GM12878 (cell line): ENCODE data around the gene PRDM1. TPM values are rescaled to one million over a fixed set of nuclear protein-coding genes. Genes with fewer than 3 reads are reported as not detected.
A peak's percentile ranks its signal among the peaks of the same experiment; 100 is the strongest.

ENCODE experiments used
- BCL11A ChIP-seq: IDR thresholded peaks from 2 replicates; pipeline ENCODE4 v1.6.1; 2011; ENCODE audit warnings: low read depth, low read length
- BRCA1 ChIP-seq: IDR thresholded peaks from 2 replicates; pipeline ENCODE4 v1.6.1; 2011; ENCODE audit warnings: low read depth, low read length, improper control_type of control experiment
- CBFB ChIP-seq: IDR thresholded peaks from 2 replicates; pipeline ENCODE4 v1.6.1; 2016; ENCODE audit warnings: antibody characterized with exemption, low read depth
- CEBPB ChIP-seq, 2 experiments: fragments of 150-350 bp in 1 of 2; IDR thresholded peaks; 2 replicates each; pipeline ENCODE4 v1.6.1; 2012 to 2014; ENCODE audit warnings: low read depth in 2 of 2, low read length in 2 of 2, borderline replicate concordance in 1 of 2, inconsistent platforms in 1 of 2
- CHD2 ChIP-seq: IDR thresholded peaks from 2 replicates; pipeline ENCODE4 v1.6.1; 2011; ENCODE audit warnings: low read depth, low read length, improper control_type of control experiment, borderline replicate concordance
- CUX1 ChIP-seq: IDR thresholded peaks from 2 replicates; pipeline ENCODE4 v1.6.1; 2012; ENCODE audit warnings: improper control_type of control experiment, low read depth, low read length; ENCODE audit not compliant: insufficient replicate concordance
- E4F1 ChIP-seq: fragments of 450-650 bp; IDR thresholded peaks from 2 replicates; pipeline ENCODE4 v1.6.1; 2018; ENCODE audit warnings: borderline replicate concordance, mild to moderate bottlenecking; ENCODE audit not compliant: partially characterized antibody
- ESRRA ChIP-seq: IDR thresholded peaks from 2 replicates; pipeline ENCODE4 v1.6.1; 2012; ENCODE audit warnings: mild to moderate bottlenecking, low read length, improper control_type of control experiment
- FOS ChIP-seq: IDR thresholded peaks from 3 replicates; pipeline ENCODE4 v1.6.1; 2011; ENCODE audit warnings: borderline replicate concordance; ENCODE audit not compliant: insufficient read length; ENCODE audit errors: extremely low read depth
- KAT2A ChIP-seq: conservative IDR thresholded peaks from 2 replicates; pipeline ENCODE4 v1.6.1; 2011; ENCODE audit warnings: low read depth, low read length; ENCODE audit not compliant: control insufficient read depth
- KDM1A ChIP-seq: fragments of 200-600 bp; sonication (generic); IDR thresholded peaks from 2 replicates; pipeline ENCODE4 v1.6.1; 2016; ENCODE audit warnings: borderline replicate concordance
- POU2F2 ChIP-seq: IDR thresholded peaks from 3 replicates; pipeline ENCODE4 v1.6.1; 2011; ENCODE audit warnings: low read depth, mild to moderate bottlenecking, low read length, borderline replicate concordance
- RELA ChIP-seq: fragments of 450-650 bp; IDR thresholded peaks from 2 replicates; pipeline ENCODE4 v1.8.0; 2014; ENCODE audit warnings: borderline replicate concordance; ENCODE audit not compliant: partially characterized antibody
- RELB ChIP-seq: fragments of 450-650 bp; IDR thresholded peaks from 2 replicates; pipeline ENCODE4 v1.6.1; 2017; ENCODE audit warnings: low read depth, mild to moderate bottlenecking, moderate library complexity
- STAT3 ChIP-seq: IDR thresholded peaks from 2 replicates; pipeline ENCODE4 v1.6.1; 2011; ENCODE audit warnings: low read depth, low read length, improper control_type of control experiment
- TCF3 ChIP-seq: IDR thresholded peaks from 2 replicates; pipeline ENCODE4 v1.6.1; 2012; ENCODE audit warnings: low read depth, mild to moderate bottlenecking, low read length, borderline replicate concordance; ENCODE audit not compliant: insufficient read depth
- USF2 ChIP-seq: IDR thresholded peaks from 2 replicates; pipeline ENCODE4 v1.6.1; 2011; ENCODE audit warnings: low read depth, low read length, improper control_type of control experiment, borderline replicate concordance
- YBX1 ChIP-seq: fragments of 450-650 bp; IDR thresholded peaks from 2 replicates; pipeline ENCODE4 v1.6.1; 2016; ENCODE audit warnings: antibody characterized with exemption
- ZBED1 ChIP-seq: IDR thresholded peaks from 2 replicates; pipeline ENCODE4 v1.6.1; 2016; ENCODE audit warnings: borderline replicate concordance
- polyA plus RNA-seq, 11 experiments: library from polyadenylated mRNA; depleted of rRNA in 4 of 11; unstranded in 6 of 11; stranded (reverse) in 5 of 11; fragments of >200 nt; fragmentation: Nextera tagmentation in 4 of 11; fragmentation: Illumina TruSeq in 1 of 11; extraction: Ambion mirVana in 4 of 11; extraction: Trizol in 1 of 11; gene quantifications; 1 replicate in 1 of 11; 2 replicates in 10 of 11; pipeline versions ENCODE4 v1.2.1 to v1.2.3, GENCODE V29; 2011 to 2016; ENCODE audit warnings: inconsistent platforms in 2 of 11, missing spikeins in 2 of 11, low read depth in 1 of 11
- total RNA-seq, 4 experiments: library from RNA; depleted of rRNA in 3 of 4; stranded (reverse); fragments of >200 nt in 3 of 4; fragmentation: Illumina TruSeq in 1 of 4; extraction: Trizol in 1 of 4; gene quantifications; 2 replicates each; pipeline versions ENCODE4 v1.2.1 to v1.2.3, GENCODE V29; 2013 to 2021

The PRDM1 gene
- total and polyA plus RNA-seq, 10 of the 15 experiments (the other 5 are each of a cell fraction or from before 2014, with no cell fraction given): 1.9 to 15.8 (median 4.1) TPM

GRCh38 chr6:106098383-106099234 is 12.5 kb downstream of the PRDM1 start (continued):
- TF ChIP-seq CEBPB (IDR thresholded peaks at IDR 0.05; ENCODE audit: borderline replicate concordance in 1 of 2, low read depth in 2 of 2, low read length in 2 of 2) (no peak), TCF3 (0 out of 2 replicates have a peak, but pooled peaks have one; percentile 18), RELA (no peak), FOS (no peak), RELB (peak; percentile 76), ZBED1 (peak; percentile 60; the same call in 1 of the 2 replicates), POU2F2 (peak; percentile 94), STAT3 (no peak; the same call in 1 of the 2 replicates), CHD2 (no peak), USF2 (no peak), CBFB (no peak), CUX1 (no peak), KAT2A (no peak), BRCA1 (no peak), ESRRA (no peak), KDM1A (no peak), BCL11A (peak; percentile 7; the same call in 1 of the 2 replicates), YBX1 (no peak), E4F1 (no peak)
